Spinal cord (tissue), 10 donors: ENCODE results near the gene C10orf62. TPM values are rescaled to one million over a fixed set of nuclear protein-coding genes. Genes with fewer than 3 reads are reported as not detected.

Source experiments
- DNase-seq, 6 donors: peaks; one replicate each; pipeline versions ENCODE4 v3.0.0 to v3.0.0-alpha.2; 2013 to 2015; ENCODE audit warnings: low spot score in 6 of 6, low read depth in 4 of 6
- H3K27ac ChIP-seq: one replicate; pipeline ENCODE4 v1.5.1; 2013; ENCODE audit warnings: low read depth, low read length, control low read depth
- H3K27me3 ChIP-seq: one replicate; pipeline ENCODE4 v1.6.1; 2013; ENCODE audit warnings: low read length; ENCODE audit not compliant: control insufficient read depth, insufficient read depth
- H3K36me3 ChIP-seq: one replicate; pipeline ENCODE4 v1.6.1; 2013; ENCODE audit warnings: low read length; ENCODE audit not compliant: control insufficient read depth, insufficient read depth
- H3K4me1 ChIP-seq: one replicate; pipeline ENCODE4 v1.6.1; 2013; ENCODE audit warnings: low read length; ENCODE audit not compliant: control insufficient read depth, insufficient read depth
- H3K4me3 ChIP-seq: one replicate; pipeline ENCODE4 v1.5.1; 2013; ENCODE audit warnings: low read depth, low read length, control low read depth
- H3K9me3 ChIP-seq: one replicate; pipeline ENCODE4 v1.6.1; 2013; ENCODE audit warnings: low read length; ENCODE audit not compliant: control insufficient read depth, insufficient read depth
- WGBS: methylation state at CpG from one replicate; pipeline ENCODE4 v1.1.5; 2013; ENCODE audit warnings: missing lambda C conversion rate; ENCODE audit not compliant: insufficient coverage; 5-methylcytosine and 5-hydroxymethylcytosine counted together
- polyA plus RNA-seq, 2 donors: library from polyadenylated mRNA; unstranded; fragments of 120-200 nt; gene quantifications; one replicate each; pipeline ENCODE4 v1.2.1, GENCODE V29; 2013; ENCODE audit not compliant: insufficient read length in 2 of 2
- total RNA-seq, 2 donors: library from RNA; depleted of rRNA in 1 of 2; stranded (reverse); fragments of 120-200 nt in 1 of 2; fragments of >200 nt in 1 of 2; gene quantifications; one replicate each; pipeline versions ENCODE4 v1.2.3 to v1.2.4, GENCODE V29; 2013 to 2014
- donor health status: healthy.

The C10orf62 gene
- total and polyA plus RNA-seq, 4 donors: 0.26 to 0.50 TPM; not detected in 2

DNA sequence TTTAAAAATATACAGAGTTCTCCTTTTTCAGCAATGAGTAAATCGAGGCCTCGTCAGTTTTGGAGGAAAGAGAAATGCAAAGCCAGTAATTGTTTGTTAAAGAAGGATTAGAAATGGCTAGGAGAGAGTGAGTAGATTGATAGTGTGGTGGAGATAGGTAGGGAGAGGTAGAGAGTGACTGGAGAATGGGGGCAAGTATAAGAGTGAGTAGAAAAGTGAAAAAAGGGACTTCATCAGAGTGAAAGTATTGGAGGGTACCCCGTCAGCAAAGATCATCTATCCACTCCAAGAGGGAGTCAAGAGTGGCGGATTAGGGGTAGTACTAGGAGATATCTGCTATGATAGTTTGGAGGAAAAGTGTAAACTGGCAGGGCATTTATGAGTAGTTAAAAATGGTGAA, 26.2 kb upstream of the C10orf62 start:
- H3K4me3 ChIP-seq: no peak overlapping the region
- no peak for DNase-seq
- no peaks in the 10 kb centered on the region for H3K9me3 ChIP-seq
- no peaks in the 10 kb centered on the region for H3K4me1 ChIP-seq
- no peak overlapping the region for H3K27ac ChIP-seq
- no peaks in the 10 kb centered on the region for H3K27me3 ChIP-seq
- WGBS: 96% methylated on average over 3 of the region's 4 CpGs
- H3K36me3 ChIP-seq: peaks cover 4% of the 10 kb centered on the region

- Histone ChIP-seq H3K4me3 (no peak overlapping the region), H3K36me3 (peaks cover 13% of the 10 kb centered on the region), H3K27ac (no peak overlapping the region), H3K9me3 (no peaks in the 10 kb centered on the region), H3K27me3 (no peaks in the 10 kb centered on the region), H3K4me1 (no peaks in the 10 kb centered on the region)
- whole genome bisulfite sequencing: 93% methylated on average over 2 of the region's 4 CpGs
- DNase-seq: no peak
Observed at GRCh38 chr10:97564776-97565175, 24.7 kb upstream of the C10orf62 start.

GRCh38 chr10:97566336-97566996, 23.1 kb upstream of the C10orf62 start:
- no peak overlapping the region for H3K27ac ChIP-seq
- no peak for DNase-seq
- peaks cover 27% of the 10 kb centered on the region for H3K36me3 ChIP-seq
- WGBS: no CpG with 5 or more reads among the region's 2 CpGs
- no peaks in the 10 kb centered on the region for H3K9me3 ChIP-seq
- no peaks in the 10 kb centered on the region for H3K27me3 ChIP-seq
- H3K4me1 ChIP-seq: peaks cover 12% of the 10 kb centered on the region
- H3K4me3 ChIP-seq: no peak overlapping the region

DNA sequence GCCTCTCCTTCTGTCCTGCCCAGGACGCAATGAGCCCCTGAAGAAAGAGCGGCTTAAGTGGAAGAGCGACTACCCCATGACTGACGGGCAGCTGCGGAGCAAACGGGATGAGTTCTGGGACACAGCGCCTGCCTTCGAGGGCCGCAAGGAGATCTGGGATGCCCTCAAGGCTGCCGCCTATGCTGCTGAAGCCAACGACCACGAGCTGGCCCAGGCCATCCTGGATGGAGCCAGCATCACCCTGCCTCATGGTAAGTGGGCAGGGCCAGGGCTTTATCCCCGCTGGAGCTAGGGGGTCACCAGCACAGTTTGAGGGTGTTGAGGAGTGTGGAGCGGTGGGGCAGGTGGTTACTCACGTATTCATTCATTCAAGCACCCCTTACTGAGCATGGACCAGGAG, 21.6 kb upstream of the C10orf62 start:
- Histone ChIP-seq H3K4me3 (no peak overlapping the region), H3K36me3 (peaks cover 31% of the 10 kb centered on the region), H3K4me1 (peaks cover 26% of the 10 kb centered on the region), H3K9me3 (no peaks in the 10 kb centered on the region), H3K27ac (no peak overlapping the region), H3K27me3 (no peaks in the 10 kb centered on the region)
- no peak for DNase-seq
- WGBS: 91% methylated on average over 13 of the region's 15 CpGs

DNA sequence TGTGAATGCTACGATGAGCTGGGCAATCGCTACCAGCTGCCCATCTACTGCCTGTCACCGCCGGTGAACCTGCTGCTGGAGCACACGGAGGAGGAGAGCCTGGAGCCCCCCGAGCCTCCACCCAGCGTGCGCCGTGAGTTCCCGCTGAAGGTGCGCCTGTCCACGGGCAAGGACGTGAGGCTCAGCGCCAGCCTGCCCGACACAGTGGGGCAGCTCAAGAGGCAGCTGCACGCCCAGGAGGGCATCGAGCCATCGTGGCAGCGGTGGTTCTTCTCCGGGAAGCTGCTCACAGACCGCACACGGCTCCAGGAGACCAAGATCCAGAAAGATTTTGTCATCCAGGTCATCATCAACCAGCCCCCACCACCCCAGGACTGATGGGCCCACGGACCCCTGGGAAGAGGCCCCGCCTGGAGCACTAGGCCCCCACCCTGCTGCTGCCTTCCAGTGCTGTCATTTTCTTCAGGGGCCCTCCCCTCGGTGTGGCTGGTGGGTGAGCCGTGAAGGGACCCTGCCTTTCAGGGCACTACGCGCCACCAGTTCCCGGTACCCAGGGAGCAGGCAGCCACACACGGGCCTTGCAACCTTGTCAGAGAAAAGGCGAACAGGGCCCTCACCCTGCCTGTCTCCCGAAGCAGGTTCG, 19.3 kb upstream of the C10orf62 start:
- H3K27ac ChIP-seq: no peak overlapping the region
- 82% methylated on average over 33 of the region's 33 CpGs for WGBS

DNA sequence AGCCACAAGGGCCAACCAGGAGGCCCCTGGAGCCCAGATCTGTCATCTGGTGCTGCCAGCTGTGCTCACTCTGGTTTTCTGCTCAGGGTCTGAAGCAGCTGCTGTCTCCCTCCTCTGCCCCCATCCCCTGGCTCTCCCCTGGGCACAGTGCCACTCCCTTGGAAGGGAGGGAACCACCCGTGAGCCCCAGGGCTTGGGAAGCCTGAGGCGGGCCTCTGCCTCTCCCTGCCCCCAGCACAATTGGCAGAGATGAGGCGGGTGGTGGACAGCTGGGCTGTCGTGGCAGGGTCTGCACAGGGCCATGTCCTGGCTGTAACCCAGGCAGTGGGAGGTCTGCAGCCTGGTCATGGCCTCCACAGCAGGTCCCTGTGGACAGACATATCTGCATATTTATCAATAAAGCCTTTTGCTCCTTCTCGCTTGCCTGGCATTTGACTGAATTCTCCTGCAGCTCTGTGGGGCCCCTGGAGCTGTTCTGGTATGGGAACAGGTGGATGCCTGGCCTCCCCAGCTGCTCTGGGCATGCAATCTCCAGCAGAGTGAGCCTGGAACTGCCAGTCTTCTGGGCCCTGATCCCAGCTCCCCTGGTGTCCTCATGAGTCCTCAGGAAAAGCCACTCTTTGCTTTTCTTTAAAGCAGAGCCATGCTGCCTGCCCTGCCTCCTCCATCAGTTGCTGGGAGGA, 18.6 kb upstream of the C10orf62 start:
- Histone ChIP-seq H3K27me3 (no peaks in the 10 kb centered on the region), H3K9me3 (no peaks in the 10 kb centered on the region), H3K36me3 (peaks cover 31% of the 10 kb centered on the region), H3K4me1 (peaks cover 32% of the 10 kb centered on the region), H3K27ac (no peak overlapping the region), H3K4me3 (no peak overlapping the region)
- peak in 1 of 6 donors; percentile 17 for DNase-seq
- 66% methylated on average over 5 of the region's 5 CpGs for WGBS

More for the DNA sequence above, 19.3 kb upstream of the C10orf62 start:
- DNase-seq: no peak
- no peaks in the 10 kb centered on the region for H3K27me3 ChIP-seq
- H3K4me1 ChIP-seq: peaks cover 28% of the 10 kb centered on the region
- H3K4me3 ChIP-seq: no peak overlapping the region
- H3K9me3 ChIP-seq: no peaks in the 10 kb centered on the region
- peaks cover 31% of the 10 kb centered on the region for H3K36me3 ChIP-seq

DNA sequence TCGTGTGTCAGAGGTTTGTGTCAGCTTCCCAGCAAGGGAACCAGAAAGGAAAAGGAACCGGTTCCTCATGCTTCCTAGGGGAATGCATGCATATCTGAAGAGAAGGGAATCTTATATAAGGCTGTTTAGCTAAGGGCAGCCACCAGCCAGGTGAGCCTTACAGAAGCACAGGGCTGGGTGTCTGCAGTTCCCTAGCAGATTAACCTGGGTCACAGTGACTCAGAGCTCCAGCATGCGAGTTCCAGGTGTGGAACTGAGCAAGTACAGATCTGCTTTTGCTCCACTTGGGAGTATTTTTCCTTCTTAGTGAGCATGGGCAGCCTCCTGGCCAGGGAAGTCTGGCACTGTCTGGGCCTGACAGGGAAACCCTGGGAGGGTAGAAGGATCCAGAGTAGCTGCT, 17.9 kb upstream of the C10orf62 start:
- H3K27ac ChIP-seq: no peak overlapping the region
- WGBS: 75% methylated on average over 2 of the region's 3 CpGs
- no peak for DNase-seq
- H3K4me1 ChIP-seq: peaks cover 32% of the 10 kb centered on the region
- no peaks in the 10 kb centered on the region for H3K9me3 ChIP-seq
- H3K27me3 ChIP-seq: no peaks in the 10 kb centered on the region
- H3K36me3 ChIP-seq: peaks cover 31% of the 10 kb centered on the region
- no peak overlapping the region for H3K4me3 ChIP-seq

DNA sequence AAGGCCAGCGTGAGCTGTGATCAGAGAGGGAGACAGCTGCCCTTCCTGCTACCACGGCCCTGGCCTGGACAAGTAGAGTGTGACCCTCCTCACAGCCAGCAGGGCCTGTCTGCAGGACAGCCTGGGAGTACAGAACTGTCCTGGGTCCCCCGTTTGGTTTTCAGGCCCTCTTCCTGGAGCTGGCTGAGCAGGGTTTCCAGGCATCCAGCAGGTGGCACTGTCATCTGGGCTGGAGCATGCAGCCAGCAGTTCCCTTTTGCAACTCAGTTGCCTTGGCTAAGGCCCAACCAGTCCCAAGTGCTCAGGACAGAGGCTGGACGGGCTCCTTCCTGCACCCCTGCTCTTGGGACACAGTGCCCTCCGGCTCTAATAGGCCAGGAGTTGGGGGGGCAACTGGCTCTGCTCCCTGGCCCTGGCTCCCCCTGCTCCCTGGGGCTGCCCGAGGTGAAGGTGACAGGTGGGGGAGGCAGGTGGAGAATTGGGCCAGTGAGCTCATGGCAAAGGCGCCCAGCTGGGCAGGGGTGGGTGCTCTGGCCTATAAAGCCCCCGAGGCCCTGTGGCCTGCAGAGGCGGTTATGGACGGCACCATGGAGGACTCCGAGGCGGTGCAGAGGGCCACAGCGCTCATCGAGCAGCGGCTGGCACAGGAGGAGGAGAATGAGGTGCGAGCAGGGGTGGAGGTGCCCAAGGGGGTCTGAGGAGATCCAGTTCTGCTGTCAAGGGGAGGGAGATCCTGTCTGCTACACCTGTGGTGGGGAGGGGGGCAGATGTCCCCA, 17.1 kb upstream of the C10orf62 start, which contains the start of gene ANKRD2:
TSS of gene ANKRD2 (plus strand) at position 566 of the 776 bp plus-strand sequence. CDS start at position 576, 10 bp downstream.
- WGBS: 71% methylated on average over 16 of the region's 16 CpGs

GRCh38 chr10:97573021-97573420, 16.5 kb upstream of the C10orf62 start:
- Histone ChIP-seq H3K4me1 (peaks cover 32% of the 10 kb centered on the region), H3K27me3 (no peaks in the 10 kb centered on the region), H3K27ac (no peak overlapping the region), H3K9me3 (no peaks in the 10 kb centered on the region), H3K36me3 (peaks cover 29% of the 10 kb centered on the region), H3K4me3 (no peak overlapping the region)
- no peak for DNase-seq
- 91% methylated on average over 2 of the region's 2 CpGs for WGBS

More for the DNA sequence above, 17.1 kb upstream of the C10orf62 start, which contains the start of gene ANKRD2:
- no peaks in the 10 kb centered on the region for H3K9me3 ChIP-seq
- H3K27ac ChIP-seq: no peak within 1 kb of the TSS
- H3K36me3 ChIP-seq: peaks cover 31% of the 10 kb centered on the region
- peaks cover 32% of the 10 kb centered on the region for H3K4me1 ChIP-seq
- no peak within 1 kb of the TSS for H3K4me3 ChIP-seq
- H3K27me3 ChIP-seq: no peaks in the 10 kb centered on the region
- DNase-seq: peak in 2 of 6 donors; percentile 80
